Natural killer cell (primary cell): Measurements from ENCODE around the gene GTF2IRD1. TPM values are rescaled to one million over a fixed set of nuclear protein-coding genes. Genes with fewer than 3 reads are reported as not detected.
"Not testable (repeated sequence)": the region's sequence is repeated elsewhere in the genome, so short reads cannot be mapped to it uniquely, and the experiment has no call there.

Experiments used
- ATAC-seq, 3 donors: fragments of 150-1000 bp in 2 of 3; fragments of 200-7000 bp in 1 of 3; cut with Tn5 transposase; 1 replicate in 1 of 3; 2 replicates in 2 of 3; pipeline ENCODE4 v1.10.0; 2021; ENCODE audit warnings: mild to moderate bottlenecking in 2 of 3, moderate library complexity in 2 of 3
- DNase-seq, 2 donors: peaks; one replicate each; pipeline versions ENCODE4 v3.0.0 to v3.0.0-alpha.2; 2013 to 2021; ENCODE audit warnings: mixed read lengths in 1 of 2
- H3K27ac ChIP-seq: one replicate; pipeline ENCODE4 v1.5.1; 2013; ENCODE audit warnings: mild to moderate bottlenecking, low read length
- H3K27me3 ChIP-seq: one replicate; pipeline ENCODE4 v1.6.1; 2013; ENCODE audit warnings: low read length; ENCODE audit not compliant: control insufficient read depth, insufficient read depth
- H3K36me3 ChIP-seq: one replicate; pipeline ENCODE4 v1.6.1; 2013; ENCODE audit warnings: low read length; ENCODE audit not compliant: control insufficient read depth, insufficient read depth
- H3K4me1 ChIP-seq: one replicate; pipeline ENCODE4 v1.6.1; 2013; ENCODE audit warnings: low read length; ENCODE audit not compliant: control insufficient read depth, insufficient read depth
- H3K4me3 ChIP-seq: one replicate; pipeline ENCODE4 v1.5.1; 2013; ENCODE audit warnings: low read length
- H3K9me3 ChIP-seq: one replicate; pipeline ENCODE4 v1.6.1; 2013; ENCODE audit warnings: low read length; ENCODE audit not compliant: control insufficient read depth, insufficient read depth
- H3K27ac Mint-ChIP-seq, 2 donors: one replicate each; pipeline ENCODE4 v1.8.0; 2022; ENCODE audit warnings: mild to moderate bottlenecking in 2 of 2, mixed read lengths in 2 of 2, moderate library complexity in 1 of 2
- H3K27me3 Mint-ChIP-seq, 2 donors: one replicate each; pipeline ENCODE4 v1.8.0; 2022; ENCODE audit warnings: low read depth in 2 of 2, mixed read lengths in 2 of 2
- H3K36me3 Mint-ChIP-seq: one replicate; pipeline ENCODE4 v1.8.0; 2022; ENCODE audit warnings: mixed read lengths
- H3K4me1 Mint-ChIP-seq, 2 donors: one replicate each; pipeline ENCODE4 v1.8.0; 2022; ENCODE audit warnings: mixed read lengths in 2 of 2
- H3K4me3 Mint-ChIP-seq: one replicate; pipeline ENCODE4 v1.8.0; 2022; ENCODE audit warnings: mild to moderate bottlenecking, moderate library complexity, mixed read lengths
- H3K9me3 Mint-ChIP-seq, 2 donors: one replicate each; pipeline ENCODE4 v1.8.0; 2022; ENCODE audit warnings: mixed read lengths in 2 of 2
- CTCF ChIP-seq: fragments of 200-600 bp; IDR thresholded peaks from one replicate; pipeline ENCODE4 v1.8.0; 2022; ENCODE audit warnings: antibody characterized with exemption
- WGBS: methylation state at CpG from one replicate; pipeline ENCODE4 v1.1.7; 2013; ENCODE audit warnings: missing lambda C conversion rate; ENCODE audit not compliant: insufficient coverage; 5-methylcytosine and 5-hydroxymethylcytosine counted together
- intact Hi-C: fragments of 100-400 bp; cut with micrococcal nuclease; formaldehyde crosslinking; loops from one replicate; pipeline ENCODE4 v1.14.2; 2022
- total RNA-seq, 4 donors: library from RNA; stranded (reverse); fragments of 120-200 nt in 1 of 4; gene quantifications; one replicate each; pipeline versions ENCODE4 v1.2.3 to v1.2.4, GENCODE V29; 2013 to 2022

GTF2IRD1 gene
- total RNA-seq, 3 donors from 2014 or later (not counting 1 experiment from before 2014, with no cell fraction given), result not detected

DNA sequence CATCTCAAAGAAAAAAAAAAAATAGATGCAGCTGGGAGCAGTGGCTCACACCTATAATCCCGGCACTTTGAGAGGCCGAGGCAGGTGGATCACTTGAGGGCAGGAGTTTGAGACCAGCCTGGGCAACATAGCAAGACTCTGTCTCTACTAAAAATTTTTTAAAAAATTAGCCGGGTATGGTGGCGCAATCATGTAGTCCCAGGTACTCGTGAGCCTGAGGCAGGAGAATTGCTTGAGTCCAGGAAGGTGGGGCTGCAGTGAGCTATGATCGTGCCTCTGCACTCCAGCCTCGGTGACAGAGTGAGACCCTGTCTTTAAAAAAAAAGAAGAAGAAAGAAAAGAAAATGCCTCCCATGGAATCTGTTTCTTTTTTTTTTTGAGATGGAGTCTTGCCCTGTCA is 31.9 kb downstream of the GTF2IRD1 start:
- WGBS, result 94% methylated on average over 7 of the region's 7 CpGs
- Histone ChIP-seq H3K9me3 (no peaks in the 10 kb centered on the region), H3K27ac (no peak overlapping the region), H3K4me1 (peaks cover 7% of the 10 kb centered on the region), H3K4me3 (no peak overlapping the region), H3K27me3 (peaks cover 4% of the 10 kb centered on the region), H3K36me3 (no peaks in the 10 kb centered on the region)
- no peak overlapping the region for H3K27ac Mint-ChIP-seq
- no peak overlapping the region for H3K4me3 Mint-ChIP-seq
- no peaks in the 10 kb centered on the region for H3K9me3 Mint-ChIP-seq
- no peak for DNase-seq
- no peak for TF ChIP-seq CTCF
- no peaks in the 10 kb centered on the region for H3K36me3 Mint-ChIP-seq
- intact Hi-C loops, result no loop called here
- no peaks in the 10 kb centered on the region for H3K4me1 Mint-ChIP-seq
- H3K27me3 Mint-ChIP-seq, result peaks cover 0 to 2% of the 10 kb centered on the region in 2 donors
- no peak for ATAC-seq

- not testable (repeated sequence) for H3K9me3 Mint-ChIP-seq, H3K36me3 Mint-ChIP-seq, H3K27me3 Mint-ChIP-seq
Measured at GRCh38 chr7:74488518-74489030, 34.9 kb downstream of the GTF2IRD1 start.

GRCh38 chr7:74489997-74490945 is 36.6 kb downstream of the GTF2IRD1 start:
- no peak overlapping the region for H3K4me3 Mint-ChIP-seq
- H3K27me3 Mint-ChIP-seq, result peaks cover 0 to 5% of the 10 kb centered on the region in 2 donors
- intact Hi-C loops, result no loop called here
- ATAC-seq, result no peak
- H3K27ac Mint-ChIP-seq, result no peak overlapping the region
- no peak for DNase-seq
- 88% methylated on average over 16 of the region's 19 CpGs for WGBS
- no peaks in the 10 kb centered on the region for H3K9me3 ChIP-seq
- H3K4me3 ChIP-seq, result no peak overlapping the region
- no peaks in the 10 kb centered on the region for H3K4me1 ChIP-seq
- TF ChIP-seq CTCF, result no peak
- no peaks in the 10 kb centered on the region for H3K36me3 ChIP-seq
- H3K36me3 Mint-ChIP-seq, result no peaks in the 10 kb centered on the region
- H3K9me3 Mint-ChIP-seq, result peaks cover 0 to 5% of the 10 kb centered on the region in 2 donors
- H3K4me1 Mint-ChIP-seq, result no peaks in the 10 kb centered on the region
- H3K27ac ChIP-seq, result no peak overlapping the region
- no peaks in the 10 kb centered on the region for H3K27me3 ChIP-seq

More at GRCh38 chr7:74488518-74489030, 34.9 kb downstream of the GTF2IRD1 start:
- H3K4me1 ChIP-seq, H3K4me3 ChIP-seq, ATAC-seq, intact Hi-C loops, H3K36me3 ChIP-seq, H3K27ac Mint-ChIP-seq, H3K9me3 ChIP-seq, H3K4me3 Mint-ChIP-seq, H3K4me1 Mint-ChIP-seq, H3K27ac ChIP-seq, H3K27me3 ChIP-seq, DNase-seq: not testable (repeated sequence)
- 91% methylated on average over 6 of the region's 8 CpGs for WGBS

GRCh38 chr7:74491490-74491889 is 37.8 kb downstream of the GTF2IRD1 start:
- H3K36me3 ChIP-seq, H3K4me1 Mint-ChIP-seq, H3K27ac Mint-ChIP-seq, H3K9me3 ChIP-seq, H3K27ac ChIP-seq, ATAC-seq, H3K36me3 Mint-ChIP-seq, H3K4me1 ChIP-seq, H3K27me3 ChIP-seq, intact Hi-C loops, DNase-seq, H3K27me3 Mint-ChIP-seq, H3K9me3 Mint-ChIP-seq, H3K4me3 ChIP-seq, H3K4me3 Mint-ChIP-seq: not testable (repeated sequence)
- 100% methylated on average over 2 of the region's 2 CpGs for WGBS
